ENCODE measurements around the gene PTX3. TPM values are rescaled to one million over a fixed set of nuclear protein-coding genes. Genes with fewer than 3 reads are reported as not detected.

PTX3 gene
- total RNA-seq, 4 donors from 2014 or later: 9.0 to 118 (median 12.2) TPM

GRCh38 chr3:157405457-157405856, 31.2 kb upstream of the PTX3 start:
- no peak for DNase-seq (ENCODE audit: low spot score in 2 of 2)
- H3K27me3 ChIP-seq: no peaks in the 10 kb centered on the region

GRCh38 chr3:157406394-157406793, 30.3 kb upstream of the PTX3 start:
- no peaks in the 10 kb centered on the region for H3K27me3 ChIP-seq
- 66 to 81% methylated on average over 5 of the region's 5 CpGs for WGBS, 2 donors
- no peak overlapping the region for H3K27ac ChIP-seq
- DNase-seq (ENCODE audit: low spot score in 2 of 2): no peak
- no peak for TF ChIP-seq POLR2A (IDR thresholded peaks at IDR 0.05)
- no peak for TF ChIP-seq CTCF (IDR thresholded peaks at IDR 0.05)
- no peak for TF ChIP-seq EP300 (IDR thresholded peaks at IDR 0.05)
- no peak overlapping the region for H3K4me3 ChIP-seq
- H3K4me1 ChIP-seq: no peaks in the 10 kb centered on the region
- peaks cover 0 to 3% (median 0%) of the 10 kb centered on the region in 4 donors for H3K9me3 ChIP-seq
- no peaks in the 10 kb centered on the region for H3K36me3 ChIP-seq

More at GRCh38 chr3:157405457-157405856, 31.2 kb upstream of the PTX3 start:
- no peak for TF ChIP-seq CTCF (IDR thresholded peaks at IDR 0.05)
- Histone ChIP-seq H3K4me1 (no peaks in the 10 kb centered on the region), H3K36me3 (no peaks in the 10 kb centered on the region), H3K9me3 (no peaks in the 10 kb centered on the region), H3K4me3 (no peak overlapping the region), H3K27ac (no peak overlapping the region)
- WGBS, 2 donors: 52 to 57% methylated on average over 2 of the region's 2 CpGs

- H3K27me3 ChIP-seq: no peaks in the 10 kb centered on the region
- no peak for DNase-seq (ENCODE audit: low spot score in 2 of 2)
- 87 to 93% methylated on average over 3 of the region's 3 CpGs for WGBS, 2 donors
These were observed 28.9 kb upstream of the PTX3 start for GRCh38 chr3:157407769-157408168.

GRCh38 chr3:157408499-157409149, 28.0 kb upstream of the PTX3 start:
- 88 to 89% methylated on average over 4 of the region's 4 CpGs for WGBS, 2 donors
- no peaks in the 10 kb centered on the region for H3K27me3 ChIP-seq
- no peaks in the 10 kb centered on the region for H3K36me3 ChIP-seq
- peaks cover 0 to 3% (median 0%) of the 10 kb centered on the region in 4 donors for H3K9me3 ChIP-seq
- H3K27ac ChIP-seq: no peak overlapping the region
- H3K4me3 ChIP-seq: no peak overlapping the region
- TF ChIP-seq POLR2A (IDR thresholded peaks at IDR 0.05) (no peak), EP300 (IDR thresholded peaks at IDR 0.05) (no peak), CTCF (IDR thresholded peaks at IDR 0.05) (no peak)
- H3K4me1 ChIP-seq: no peaks in the 10 kb centered on the region
- no peak for DNase-seq (ENCODE audit: low spot score in 2 of 2)

More at GRCh38 chr3:157407769-157408168, 28.9 kb upstream of the PTX3 start:
- no peak overlapping the region for H3K4me3 ChIP-seq
- no peaks in the 10 kb centered on the region for H3K36me3 ChIP-seq
- no peak overlapping the region for H3K27ac ChIP-seq
- H3K4me1 ChIP-seq: no peaks in the 10 kb centered on the region
- TF ChIP-seq CTCF (IDR thresholded peaks at IDR 0.05) (no peak), POLR2A (IDR thresholded peaks at IDR 0.05) (no peak), EP300 (IDR thresholded peaks at IDR 0.05) (no peak)
- H3K9me3 ChIP-seq: peaks cover 0 to 3% (median 0%) of the 10 kb centered on the region in 4 donors

- TF ChIP-seq EP300 (IDR thresholded peaks at IDR 0.05) (no peak), POLR2A (IDR thresholded peaks at IDR 0.05) (no peak), CTCF (IDR thresholded peaks at IDR 0.05) (no peak)
- WGBS, 2 donors: 91 to 96% methylated on average over 2 of the region's 2 CpGs
- Histone ChIP-seq H3K27ac (no peak overlapping the region), H3K9me3 (peaks cover 0 to 3% (median 0%) of the 10 kb centered on the region in 4 donors), H3K27me3 (no peaks in the 10 kb centered on the region), H3K4me1 (no peaks in the 10 kb centered on the region), H3K36me3 (no peaks in the 10 kb centered on the region), H3K4me3 (no peak overlapping the region)
- DNase-seq (ENCODE audit: low spot score in 2 of 2): no peak
These were observed 27.1 kb upstream of the PTX3 start for GRCh38 chr3:157409516-157409915.

Data from tibial nerve (tissue), 4 donors.